Measurements from ENCODE around the gene LRRC23.
A peak's percentile ranks its signal among the peaks of the same experiment; 100 is the strongest.
"Not testable (repeated sequence)": the region's sequence is repeated elsewhere in the genome, so short reads cannot be mapped to it uniquely, and the experiment has no call there.

Gene LRRC23

DNA sequence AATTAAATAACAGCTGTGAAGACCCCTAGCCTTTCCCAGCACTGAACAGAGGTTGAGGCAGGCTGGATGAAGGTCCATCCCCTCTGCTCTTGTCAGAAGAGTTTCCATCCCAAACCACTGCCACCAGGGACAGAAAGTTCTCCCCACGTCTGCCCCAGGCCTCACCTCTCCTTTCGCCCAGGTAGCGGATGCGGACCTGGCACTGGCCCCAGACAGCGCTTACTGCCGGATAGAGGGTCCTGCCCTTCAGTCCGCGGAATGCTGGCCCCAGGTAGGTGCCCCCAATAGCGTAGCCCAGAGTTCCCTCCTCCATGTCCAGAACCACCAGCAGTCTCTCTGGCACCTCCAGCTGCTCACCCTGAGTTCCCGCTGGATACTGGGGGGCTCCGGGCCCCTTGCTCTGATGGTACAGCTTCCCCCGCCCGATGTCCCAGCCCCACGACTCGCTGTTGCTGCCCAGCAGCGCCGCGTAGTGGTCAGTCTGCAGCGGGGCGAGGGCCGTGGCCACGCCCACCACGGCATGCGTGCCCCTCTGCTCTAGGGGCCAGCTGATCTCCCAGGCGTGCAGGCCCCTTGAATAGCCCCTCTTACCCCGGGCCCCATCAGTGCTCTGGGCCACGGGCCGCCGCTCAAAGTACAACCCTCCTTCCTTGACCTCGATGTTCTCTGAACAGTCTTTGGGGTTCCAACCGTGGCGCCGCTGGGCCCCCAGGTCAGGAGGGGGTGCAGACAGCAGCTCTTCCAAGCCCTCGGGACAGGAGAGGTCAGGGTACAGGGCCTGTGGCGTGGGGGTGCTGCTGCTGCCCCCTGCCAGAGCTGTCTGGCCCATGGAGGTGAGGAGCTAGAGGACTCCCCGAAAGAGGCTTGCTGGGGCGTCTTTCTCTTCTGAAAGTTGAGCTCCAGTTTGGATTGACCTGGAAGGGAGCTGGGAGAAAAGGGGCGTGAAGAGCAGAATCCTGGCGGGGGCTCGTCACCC lies 32.3 kb upstream of the LRRC23 start:
- DNase-seq (ENCODE audit: low read depth in 2 of 2) = peak in 1 of 2 experiments; percentile 38

DNA sequence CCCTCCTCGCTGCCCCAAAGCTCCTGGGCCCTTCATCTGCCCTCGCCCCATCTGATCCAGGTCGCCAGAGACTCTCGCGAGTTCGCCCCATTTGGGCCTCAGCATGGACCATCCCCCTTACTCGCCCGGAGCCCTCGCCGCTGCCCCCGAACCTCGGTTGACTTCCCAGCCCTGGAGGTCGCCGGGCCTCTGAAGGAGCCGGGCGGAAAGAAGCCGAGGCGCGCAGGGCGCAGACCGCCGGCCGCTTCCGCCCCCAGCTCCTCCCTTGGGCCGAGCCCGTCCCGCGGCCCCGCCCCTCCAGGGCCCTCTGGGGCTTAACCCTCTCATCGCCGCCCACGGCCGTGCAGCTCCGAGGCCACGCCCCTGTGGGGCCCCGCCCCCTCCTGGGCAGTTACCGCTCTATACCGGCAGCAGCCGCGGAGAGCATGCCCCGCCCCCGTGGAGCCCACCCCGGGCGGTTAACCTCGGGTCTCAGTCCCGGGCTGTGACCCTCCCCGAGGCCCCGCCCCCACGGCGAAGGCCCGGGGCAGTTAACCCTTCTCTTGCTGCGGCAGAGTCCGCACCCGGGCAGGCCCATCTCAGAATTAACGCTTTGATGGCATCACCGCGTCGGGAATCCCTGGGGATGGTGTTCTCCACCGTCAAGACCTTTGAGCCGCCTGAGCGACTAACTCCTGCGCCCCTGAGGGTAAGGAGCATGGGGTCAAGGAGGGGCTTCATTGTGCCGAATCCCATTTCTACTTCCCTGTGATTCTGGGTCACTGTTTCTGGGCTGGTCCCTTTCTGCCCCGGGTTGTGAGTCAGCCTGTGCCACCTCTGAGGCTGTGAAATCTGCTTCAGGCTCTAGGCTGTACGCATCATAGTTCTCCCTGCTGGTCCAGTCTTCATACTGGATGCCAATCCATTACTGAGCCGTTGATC lies 31.3 kb upstream of the LRRC23 start, which contains the start of gene SPSB2:
TSS of gene SPSB2 (minus strand) at position 210 of the 921 bp plus-strand sequence. CDS start 402 bp downstream, outside the sequence.
- peak; percentile 70 to 76 for DNase-seq (ENCODE audit: low read depth in 2 of 2)

DNA sequence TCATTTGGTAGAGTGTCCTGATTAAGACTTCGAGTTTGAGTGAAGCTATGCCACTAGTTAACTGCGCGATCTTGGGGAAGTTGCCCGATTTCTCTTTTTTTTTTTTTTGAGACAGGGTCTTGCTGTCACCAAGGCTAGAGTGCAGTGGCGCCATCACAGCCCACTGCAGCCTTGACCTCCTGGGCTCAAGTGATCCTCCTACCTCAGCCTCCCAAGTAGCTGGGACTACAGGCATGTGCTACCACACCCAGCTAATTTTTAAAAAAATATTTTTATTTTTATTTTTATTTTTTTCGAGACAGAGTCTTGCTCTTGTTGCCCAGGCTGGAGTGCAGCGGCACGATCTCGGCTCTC lies 30.6 kb upstream of the LRRC23 start:
- DNase-seq (ENCODE audit: low read depth in 2 of 2) = not testable (repeated sequence)

DNA sequence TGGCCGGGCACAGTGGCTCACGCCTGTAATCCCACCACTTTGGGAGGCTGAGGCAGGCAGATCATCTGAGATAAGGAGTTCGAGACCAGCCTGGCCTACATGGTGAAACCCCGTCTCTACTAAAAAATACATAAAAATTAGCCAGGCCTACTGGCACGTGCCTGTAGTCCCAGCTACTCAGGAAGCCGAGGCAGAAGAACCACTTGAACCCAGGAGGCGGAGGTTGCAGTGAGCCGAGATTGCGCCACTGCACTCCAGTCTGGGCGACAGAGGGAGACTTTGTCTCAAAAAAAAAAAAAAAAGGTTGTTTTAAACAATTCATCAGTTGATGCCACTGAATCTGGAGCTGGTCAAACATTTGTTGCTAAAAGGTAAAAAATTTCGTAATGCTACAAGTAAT lies 24.8 kb upstream of the LRRC23 start:
- not testable (repeated sequence) for DNase-seq (ENCODE audit: low read depth in 2 of 2)

DNA sequence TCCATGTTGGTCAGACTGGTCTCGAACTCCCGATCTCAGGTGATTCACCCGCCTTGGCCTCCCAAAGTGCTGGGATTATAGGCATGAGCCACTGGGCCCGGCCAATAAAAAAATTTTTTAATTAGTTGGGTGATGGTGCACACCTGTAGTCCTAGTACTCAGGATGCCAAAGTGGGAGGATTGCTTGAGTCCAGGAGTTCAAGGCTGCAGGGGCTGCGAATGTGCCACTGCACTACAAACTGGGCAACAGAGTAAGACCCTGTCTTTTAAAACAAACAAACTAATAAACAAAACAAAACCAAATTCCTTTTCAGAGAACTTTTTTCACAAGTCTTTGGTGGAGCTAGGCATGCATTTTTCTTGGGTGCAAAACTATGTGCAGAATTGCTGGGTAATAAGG lies 21.4 kb upstream of the LRRC23 start:
- no peak for DNase-seq (ENCODE audit: low read depth in 2 of 2)

DNA sequence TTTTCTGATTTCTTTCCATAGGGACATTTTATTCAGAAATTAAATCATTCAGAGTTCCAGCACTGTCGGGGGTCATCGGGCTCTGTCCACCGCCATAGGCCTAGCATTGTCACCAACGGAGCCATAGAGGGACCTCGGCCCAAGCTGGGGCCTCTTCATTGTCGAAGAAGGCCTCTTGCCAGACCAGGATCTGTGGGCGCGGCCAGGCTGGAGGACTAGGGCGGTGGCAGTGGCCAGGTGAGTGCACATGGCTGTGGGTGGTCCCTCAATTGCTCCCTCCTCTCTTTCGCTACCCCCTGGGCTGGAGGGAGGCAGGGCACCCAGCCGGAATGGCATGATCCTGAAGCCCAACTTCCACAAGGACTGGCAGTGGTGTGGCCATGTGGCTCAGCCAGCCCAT lies 20.9 kb upstream of the LRRC23 start:
- no peak for DNase-seq (ENCODE audit: low read depth in 2 of 2)

DNA sequence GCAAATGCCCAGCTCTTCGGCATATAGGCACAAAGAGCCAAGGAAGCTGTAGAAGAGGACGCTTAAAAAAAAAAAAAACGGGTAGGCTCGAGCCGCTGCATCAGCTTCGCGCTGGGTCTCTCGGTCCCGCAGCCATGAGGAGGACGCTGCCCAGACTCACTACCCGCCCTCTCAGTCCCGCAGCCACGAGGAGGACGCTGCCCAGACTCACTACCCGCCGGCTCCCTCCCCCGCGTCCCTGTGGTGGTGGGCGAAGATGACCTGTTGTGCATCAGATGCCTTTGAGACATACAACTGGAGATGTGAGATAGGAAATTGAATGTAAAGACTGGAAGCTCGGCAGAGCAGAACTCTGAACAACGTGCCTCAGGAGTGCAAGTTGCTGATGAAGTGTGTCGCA lies 20.1 kb upstream of the LRRC23 start:
- DNase-seq (ENCODE audit: low read depth in 2 of 2) = no peak

DNA sequence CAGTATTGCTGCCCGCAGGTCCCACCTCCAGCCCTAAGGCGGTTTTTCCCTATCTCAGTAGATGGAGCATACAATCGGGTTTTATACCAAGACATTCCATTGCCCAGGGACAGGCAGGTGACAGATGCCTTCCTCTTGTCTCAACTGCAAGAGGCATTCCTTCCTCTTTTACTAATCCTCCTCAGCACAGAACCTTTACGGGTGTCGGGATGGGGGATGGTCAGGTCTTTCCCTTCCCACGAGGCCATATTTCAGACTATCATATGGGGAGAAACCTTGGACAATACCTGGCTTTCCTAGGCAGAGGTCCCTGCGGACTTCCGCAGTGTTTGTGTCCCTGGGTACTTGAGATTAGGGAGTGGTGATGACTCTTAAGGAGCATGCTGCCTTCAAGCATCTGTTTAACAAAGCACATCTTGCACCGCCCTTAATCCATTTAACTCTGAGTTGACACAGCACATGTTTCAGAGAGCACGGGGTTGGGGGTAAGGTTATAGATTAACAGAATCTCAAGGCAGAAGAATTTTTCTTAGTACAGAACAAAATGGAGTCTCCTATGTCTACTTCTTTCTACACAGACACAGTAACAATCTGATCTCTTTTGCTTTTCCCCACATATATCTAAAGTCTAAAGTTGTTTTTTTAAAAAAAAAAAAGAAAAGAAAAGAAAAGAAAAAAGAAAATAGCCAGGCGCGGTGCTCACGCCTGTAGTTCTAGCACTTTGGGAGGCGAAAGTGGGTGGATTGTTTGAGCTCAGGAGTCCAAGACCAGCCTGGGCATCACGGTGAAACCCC lies 18.2 kb upstream of the LRRC23 start:
- DNase-seq (ENCODE audit: low read depth in 2 of 2) = not testable (repeated sequence)

DNA sequence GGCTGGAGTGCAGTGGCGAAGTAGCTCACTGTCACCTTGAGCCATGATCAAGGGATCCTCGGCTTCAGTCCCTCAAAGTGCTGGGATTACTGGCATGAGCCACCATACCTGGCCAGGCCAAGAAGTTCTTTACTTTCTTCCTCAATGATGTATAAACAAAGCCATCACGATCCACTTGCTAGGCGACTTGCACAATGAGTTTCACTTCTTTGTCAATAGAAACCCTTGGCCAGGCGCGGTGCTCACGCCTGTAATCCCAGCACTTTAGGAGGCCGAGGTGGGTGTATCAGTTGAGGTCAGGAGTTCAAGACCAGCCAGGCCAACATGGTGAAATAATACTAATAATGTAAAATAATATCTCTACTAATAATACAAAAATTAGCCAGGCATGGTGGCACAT lies 17.2 kb upstream of the LRRC23 start:
- no peak for DNase-seq (ENCODE audit: low read depth in 2 of 2)

DNA sequence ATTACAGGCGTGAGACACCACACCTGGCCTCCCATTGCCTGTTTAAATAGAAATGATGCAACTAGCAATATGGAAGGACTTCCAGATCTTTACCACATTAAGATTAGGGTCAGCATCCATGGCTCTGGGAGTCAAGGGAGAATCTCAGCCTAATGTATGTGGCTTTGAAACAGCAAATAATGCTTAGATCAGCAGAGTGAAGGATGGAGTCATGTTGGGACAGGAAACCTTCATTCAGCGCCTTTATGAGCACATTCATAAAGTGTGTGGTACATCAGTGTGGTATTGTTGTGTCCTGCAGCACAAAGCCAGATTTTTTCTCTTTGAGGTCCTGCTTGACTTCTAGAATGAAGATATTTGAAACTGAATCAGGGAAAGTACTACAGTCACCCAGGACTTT lies 16.3 kb upstream of the LRRC23 start:
- DNase-seq (ENCODE audit: low read depth in 2 of 2) = no peak

DNA sequence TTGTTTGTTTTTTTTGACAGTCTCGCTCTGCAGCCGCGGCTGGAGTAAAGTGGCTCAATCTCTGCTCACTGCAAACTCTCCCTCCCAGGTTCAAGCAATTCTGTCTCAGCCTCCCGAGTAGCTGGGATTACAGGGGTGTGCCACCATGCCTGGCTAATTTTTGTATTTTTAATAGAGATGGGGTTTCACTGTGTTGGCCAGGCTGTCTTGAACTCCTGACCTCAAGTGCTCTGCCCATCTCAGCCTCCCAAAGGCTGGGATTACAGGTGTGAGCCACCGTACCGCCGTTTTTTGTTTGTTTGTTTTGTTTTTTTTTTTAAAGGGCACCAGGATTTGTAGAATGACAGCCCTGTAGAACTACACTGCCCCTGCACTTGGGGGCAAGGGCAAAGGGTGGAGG lies 15.8 kb upstream of the LRRC23 start:
- DNase-seq (ENCODE audit: low read depth in 2 of 2) = not testable (repeated sequence)

DNA sequence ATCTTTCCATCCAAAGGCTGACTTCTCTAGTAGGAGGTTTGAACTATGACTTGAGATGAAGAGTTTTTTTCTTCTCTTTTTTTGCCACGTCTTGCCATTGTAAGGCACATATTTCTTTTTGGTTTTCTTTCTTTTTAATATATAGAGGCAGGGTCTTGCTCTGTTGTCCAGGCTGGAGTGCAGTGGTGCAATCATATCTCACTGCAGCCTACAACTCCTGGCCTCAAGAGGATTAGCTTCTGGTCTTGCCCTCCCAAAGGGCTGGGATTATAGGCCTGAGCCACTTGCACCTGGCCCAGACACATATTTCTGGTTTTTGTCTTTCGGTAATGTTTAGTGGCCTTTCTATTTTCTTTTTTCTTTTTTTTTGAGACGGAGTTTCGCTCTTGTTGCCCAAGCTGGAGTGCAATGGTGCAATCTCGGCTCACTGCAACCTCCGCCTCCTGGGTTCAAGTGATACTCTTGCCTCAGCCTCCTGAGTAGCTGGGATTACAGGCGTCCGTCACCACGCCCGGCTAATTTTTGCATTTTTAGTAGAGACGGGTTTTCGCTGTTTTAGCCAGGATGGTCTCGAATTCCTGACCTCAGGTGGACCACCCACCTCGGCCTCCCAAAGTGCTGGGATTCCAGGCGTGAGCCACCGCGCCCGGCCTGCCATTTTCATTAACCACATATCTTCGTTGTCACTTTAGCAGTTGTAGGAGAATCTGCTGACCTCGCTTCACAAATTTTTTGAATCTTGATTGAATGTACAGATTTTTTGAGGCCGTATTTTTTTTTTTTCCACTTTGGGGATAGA lies 14.6 kb upstream of the LRRC23 start:
- not testable (repeated sequence) for DNase-seq (ENCODE audit: low read depth in 2 of 2)

DNA sequence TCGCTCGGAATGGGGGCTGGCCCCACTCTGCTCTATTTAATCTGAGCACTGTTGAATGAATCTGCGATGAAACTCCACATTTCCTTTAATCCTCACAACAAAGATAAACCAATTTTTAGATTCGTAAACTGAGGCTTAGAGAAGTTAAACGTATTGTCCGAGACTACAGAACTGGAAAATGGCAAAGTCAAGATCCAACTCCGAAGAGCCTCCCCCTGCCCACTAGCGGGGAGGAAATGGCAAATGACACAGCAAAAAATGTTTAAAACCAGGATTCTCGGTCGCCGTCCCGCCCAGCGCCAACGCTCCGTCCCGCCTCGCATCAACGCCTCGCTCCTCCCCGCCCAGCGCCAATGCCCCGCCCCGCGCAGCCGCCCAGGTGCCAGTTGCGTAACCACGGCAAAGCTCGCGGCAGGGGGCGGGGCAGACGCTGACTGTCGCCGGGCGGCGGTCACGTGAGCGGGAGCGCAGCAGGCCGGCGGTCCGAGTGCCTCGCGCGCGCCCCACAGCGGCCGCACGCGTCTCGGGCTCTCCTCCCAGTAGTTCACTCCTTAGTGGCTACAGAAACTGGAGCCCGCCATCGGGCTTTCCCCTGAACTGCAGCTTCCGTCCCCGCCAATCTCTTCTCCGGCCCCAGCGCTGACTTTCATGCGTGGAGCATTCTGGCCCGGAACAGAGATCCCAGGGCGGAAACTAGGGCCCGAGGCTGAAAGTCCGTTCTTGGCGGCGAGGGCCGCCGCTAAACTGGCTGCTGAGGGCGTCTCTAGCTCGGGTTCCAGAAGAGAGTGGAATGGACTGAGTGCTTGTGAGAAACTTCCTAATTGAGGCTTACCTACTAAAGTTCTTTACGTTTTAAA lies 13.6 kb upstream of the LRRC23 start:
- DNase-seq (ENCODE audit: low read depth in 2 of 2) = peak; percentile 92 to 93

DNA sequence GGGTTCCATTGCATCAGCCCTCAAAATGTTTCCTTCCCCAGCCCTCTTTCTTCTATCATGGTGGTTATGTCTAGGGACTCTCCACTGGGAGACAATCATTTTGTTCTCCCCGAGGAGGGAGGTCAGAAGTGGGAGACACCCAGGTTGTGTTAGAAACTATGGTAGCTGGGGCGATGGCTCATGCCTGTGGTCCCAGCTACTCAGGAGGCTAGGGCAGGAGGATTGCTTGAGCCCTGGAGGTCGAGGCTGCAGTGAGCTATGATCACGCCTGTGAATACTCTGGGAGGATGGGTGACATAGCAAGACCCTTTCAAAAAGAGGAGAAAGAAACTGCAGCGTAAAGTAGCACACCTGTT lies 13.0 kb upstream of the LRRC23 start:
- no peak for DNase-seq (ENCODE audit: low read depth in 2 of 2)

DNA sequence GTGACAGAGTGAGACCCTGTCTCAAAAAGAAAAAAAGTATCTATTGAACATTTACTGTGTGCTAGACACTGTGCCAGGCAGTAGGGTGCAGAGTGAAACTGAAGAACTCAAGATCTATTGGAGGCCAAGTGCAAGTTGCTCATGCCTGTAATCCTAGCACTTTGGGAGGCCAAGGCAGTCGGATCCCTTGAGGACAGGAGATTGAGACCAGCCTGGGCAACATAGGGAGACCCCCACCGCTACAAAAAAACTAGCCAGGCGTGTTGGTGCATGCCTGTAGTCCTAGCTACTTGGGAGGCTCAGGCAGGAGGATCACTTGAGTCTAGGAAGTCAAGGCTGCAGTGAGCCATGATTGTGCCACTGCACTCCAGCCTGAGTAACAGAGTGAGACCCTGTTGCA lies 11.9 kb upstream of the LRRC23 start:
- DNase-seq (ENCODE audit: low read depth in 2 of 2) = not testable (repeated sequence)

DNA sequence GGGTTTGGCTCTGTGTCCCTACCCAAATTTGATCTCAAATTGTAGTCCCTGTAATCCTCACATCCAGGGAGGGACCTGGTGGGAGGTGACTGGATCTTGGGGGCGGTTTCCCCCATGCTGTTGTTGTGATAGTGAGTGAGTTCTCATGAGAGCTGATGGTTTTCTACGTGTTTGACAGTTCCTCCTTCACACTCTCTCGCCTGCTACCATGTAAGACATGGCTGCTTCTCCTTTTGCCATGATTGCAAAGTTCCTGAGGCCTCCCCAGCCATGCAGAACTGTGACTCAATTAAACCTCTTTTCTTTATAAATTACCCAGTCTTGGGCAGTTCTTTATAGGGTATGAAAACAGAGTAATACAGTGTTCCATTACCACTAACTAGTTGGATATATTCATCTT lies 10.3 kb upstream of the LRRC23 start:
- no peak for DNase-seq (ENCODE audit: low read depth in 2 of 2)

DNA sequence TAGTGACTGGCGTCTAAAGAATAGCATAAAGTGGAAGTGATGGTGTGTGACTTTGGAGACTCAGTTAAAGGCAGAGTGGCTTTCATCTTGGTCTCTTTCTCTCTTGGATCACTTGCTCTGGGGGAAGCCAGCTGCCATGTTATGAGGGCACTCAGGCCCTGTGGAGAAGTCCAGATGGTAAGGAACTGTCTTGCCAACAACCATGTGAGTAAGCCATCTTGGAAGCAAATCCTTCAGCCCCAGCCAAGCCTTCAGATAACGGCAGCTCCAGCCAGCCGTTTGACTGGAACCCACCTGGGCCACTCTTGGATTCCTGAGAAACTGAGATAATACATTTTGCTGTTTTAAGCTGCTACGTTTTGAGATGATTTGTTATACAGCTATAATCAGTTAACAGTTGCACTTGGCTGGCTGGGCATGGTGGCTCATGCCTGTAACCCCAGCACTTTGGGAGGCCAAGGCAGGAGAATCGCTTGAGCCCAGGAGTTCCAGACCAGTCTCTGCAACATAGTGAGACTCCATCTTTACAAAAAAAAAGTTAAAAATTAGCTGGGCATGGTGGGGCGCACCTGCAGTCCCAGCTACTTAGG lies 7.7 kb upstream of the LRRC23 start:
- DNase-seq (ENCODE audit: low read depth in 2 of 2) = no peak

DNA sequence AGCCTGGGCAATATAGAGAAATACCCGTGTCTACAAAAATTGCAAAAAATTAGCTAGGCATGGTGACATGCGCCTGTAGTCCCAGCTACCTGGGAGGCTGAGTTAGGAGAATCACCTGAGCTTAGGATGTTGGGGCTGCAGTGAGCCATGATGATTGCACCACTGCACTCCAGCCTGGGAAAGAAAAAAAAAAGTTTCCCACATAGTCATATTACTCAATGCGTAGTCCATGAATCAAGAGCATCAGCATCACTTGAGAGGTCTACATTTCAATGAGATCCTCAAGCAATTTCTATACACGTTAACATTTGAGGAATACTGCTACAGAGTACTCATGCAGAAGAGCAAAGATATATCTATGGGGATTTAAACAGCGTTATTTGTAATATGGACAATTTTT lies 5.2 kb upstream of the LRRC23 start:
- DNase-seq (ENCODE audit: low read depth in 2 of 2) = no peak

DNA sequence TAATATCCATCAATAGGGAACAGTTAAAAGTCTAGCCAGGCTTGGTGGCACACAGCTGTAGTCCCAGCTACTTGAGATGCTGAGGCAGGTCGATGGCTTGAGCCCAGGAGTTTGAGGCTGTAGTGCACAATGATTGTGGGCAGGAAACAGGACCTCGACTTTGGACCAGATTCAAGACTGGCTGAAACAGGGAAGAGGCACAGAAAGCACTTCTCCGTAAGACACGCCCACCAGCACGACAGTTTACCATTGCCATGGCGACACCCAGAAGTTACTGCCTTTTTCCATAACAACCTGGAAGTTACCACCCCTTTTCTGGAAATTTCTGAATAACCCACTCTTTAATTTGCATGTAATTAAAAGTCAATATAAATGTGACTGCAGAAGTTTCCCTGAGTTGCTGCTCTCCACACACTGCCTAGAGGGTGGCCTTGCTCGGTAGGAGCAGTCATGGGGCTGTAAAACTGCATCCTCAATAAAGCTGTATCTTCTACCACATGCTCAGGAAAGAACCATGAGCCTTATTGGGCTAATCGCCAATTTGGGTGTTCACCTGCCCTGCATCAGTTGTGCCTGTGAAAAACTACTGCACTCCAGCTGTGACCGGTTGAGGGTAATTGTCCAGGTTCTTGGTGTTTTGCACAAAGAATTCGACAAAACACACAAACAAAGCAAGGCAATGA lies 4.6 kb upstream of the LRRC23 start:
- no peak for DNase-seq (ENCODE audit: low read depth in 2 of 2)
